ENCODE measurements around the gene TLL2.

Gene TLL2

GRCh38 chr10:96317067-96317833, 196.5 kb downstream of the TLL2 start:
- Histone ChIP-seq H2AFZ (ENCODE audit: low read length) (no peak overlapping the region), H3K4me2 (ENCODE audit: low read depth, low read length, poor library complexity, severe bottlenecking) (no peak overlapping the region), H3K9me3 (ENCODE audit: insufficient read depth, low read depth, low read length) (no peaks in the 10 kb centered on the region), H3K4me1 (ENCODE audit: insufficient read depth, low read length, poor library complexity, severe bottlenecking) (no peaks in the 10 kb centered on the region), H3K27me3 (ENCODE audit: insufficient read depth, low read length, poor library complexity, severe bottlenecking) (no peaks in the 10 kb centered on the region), H3K9ac (ENCODE audit: low read depth, low read length, poor library complexity, severe bottlenecking) (no peak overlapping the region), H3F3A (ENCODE audit: low read depth) (no peaks in the 10 kb centered on the region), H4K20me1 (ENCODE audit: insufficient read depth, low read length, poor library complexity, severe bottlenecking) (no peaks in the 10 kb centered on the region), H3K9me2 (replicated peaks; ENCODE audit: low read depth, low read length) (no peaks in the 10 kb centered on the region), H3K4me3 (ENCODE audit: low read length, poor library complexity, severe bottlenecking) (no peak overlapping the region), H3K36me3 (ENCODE audit: insufficient read depth, low read length) (no peaks in the 10 kb centered on the region), H3K79me2 (ENCODE audit: insufficient read depth, low read length) (no peaks in the 10 kb centered on the region)
- peak; percentile 20; the same call in 1 of the 2 replicates for TF ChIP-seq CTCF (conservative IDR thresholded peaks at IDR 0.05; ENCODE audit: low read length)
- no peak for TF ChIP-seq EZH2phosphoT487 (IDR thresholded peaks at IDR 0.05; ENCODE audit: borderline replicate concordance)

All from Loucy (cell line).